ENCODE measurements around the gene CYSLTR1. TPM values are rescaled to one million over a fixed set of nuclear protein-coding genes. Genes with fewer than 3 reads are reported as not detected.
"Not testable (repeated sequence)": the region's sequence is repeated elsewhere in the genome, so short reads cannot be mapped to it uniquely, and the experiment has no call there.

CYSLTR1 gene
- total RNA-seq, 1 donor from 2014 or later: not detected

- H3K36me3 Mint-ChIP-seq (ENCODE audit: low read depth): no peaks in the 10 kb centered on the region
- peaks cover 2% of the 10 kb centered on the region for H3K9me3 Mint-ChIP-seq
- no peaks in the 10 kb centered on the region for H3K4me1 Mint-ChIP-seq
- H3K27ac Mint-ChIP-seq (ENCODE audit: unreplicated experiment): no peak overlapping the region
- TF ChIP-seq CTCF (conservative IDR thresholded peaks at IDR 0.05): no peak
- no peak overlapping the region for H3K4me3 Mint-ChIP-seq
- no peaks in the 10 kb centered on the region for H3K27me3 Mint-ChIP-seq (ENCODE audit: low read depth)
- DNase-seq (ENCODE audit: low read depth, low spot score): no peak
Measured at GRCh38 chrX:78313526-78313925, 13.9 kb downstream of the CYSLTR1 start.

- DNase-seq (ENCODE audit: low read depth, low spot score): no peak
- Mint-ChIP-seq H3K27ac (ENCODE audit: unreplicated experiment) (no peak overlapping the region), H3K27me3 (ENCODE audit: low read depth) (no peaks in the 10 kb centered on the region), H3K36me3 (ENCODE audit: low read depth) (no peaks in the 10 kb centered on the region), H3K4me1 (no peaks in the 10 kb centered on the region), H3K9me3 (peaks cover 2% of the 10 kb centered on the region), H3K4me3 (no peak overlapping the region)
- no peak for TF ChIP-seq CTCF (conservative IDR thresholded peaks at IDR 0.05)
Measured at GRCh38 chrX:78307665-78308064, 19.7 kb downstream of the CYSLTR1 start.

- Mint-ChIP-seq H3K4me1 (no peaks in the 10 kb centered on the region), H3K27ac (ENCODE audit: unreplicated experiment) (no peak overlapping the region), H3K27me3 (ENCODE audit: low read depth) (no peaks in the 10 kb centered on the region), H3K9me3 (peaks cover 12% of the 10 kb centered on the region), H3K4me3 (no peak overlapping the region), H3K36me3 (ENCODE audit: low read depth) (peaks cover 4% of the 10 kb centered on the region)
- no peak for DNase-seq (ENCODE audit: low read depth, low spot score)
- TF ChIP-seq CTCF (conservative IDR thresholded peaks at IDR 0.05): no peak
Measured at GRCh38 chrX:78303086-78303485, 24.3 kb downstream of the CYSLTR1 start.

DNA sequence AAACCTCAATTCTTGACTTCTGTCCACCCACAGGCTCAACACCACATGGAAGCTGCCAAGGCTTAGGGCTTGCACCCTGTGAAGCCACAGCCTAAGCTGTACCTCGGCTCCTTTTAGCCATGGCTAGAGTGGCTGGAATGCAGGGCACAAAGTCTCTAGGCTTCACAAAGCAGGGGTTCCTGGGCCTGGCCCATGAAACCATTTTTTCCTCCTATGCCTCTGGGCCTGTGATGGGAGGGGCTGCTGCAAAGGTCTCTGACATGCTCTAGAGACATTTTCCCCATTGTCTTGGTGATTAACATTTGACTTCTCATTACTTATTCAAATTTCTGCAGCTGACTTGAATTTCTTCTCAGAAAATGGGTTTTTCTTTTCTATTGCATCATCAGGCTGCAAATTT lies 26.5 kb downstream of the CYSLTR1 start:
- peaks cover 15% of the 10 kb centered on the region for H3K9me3 Mint-ChIP-seq
- H3K4me1 Mint-ChIP-seq; H3K27me3 Mint-ChIP-seq (ENCODE audit: low read depth); H3K27ac Mint-ChIP-seq (ENCODE audit: unreplicated experiment); DNase-seq (ENCODE audit: low read depth, low spot score); H3K4me3 Mint-ChIP-seq; H3K36me3 Mint-ChIP-seq (ENCODE audit: low read depth): not testable (repeated sequence)

- no peak for TF ChIP-seq CTCF (conservative IDR thresholded peaks at IDR 0.05)
- no peaks in the 10 kb centered on the region for H3K4me1 Mint-ChIP-seq
- H3K27me3 Mint-ChIP-seq (ENCODE audit: low read depth): no peaks in the 10 kb centered on the region
- no peak overlapping the region for H3K4me3 Mint-ChIP-seq
- no peaks in the 10 kb centered on the region for H3K36me3 Mint-ChIP-seq (ENCODE audit: low read depth)
- no peak overlapping the region for H3K27ac Mint-ChIP-seq (ENCODE audit: unreplicated experiment)
- no peak for DNase-seq (ENCODE audit: low read depth, low spot score)
- peaks cover 8% of the 10 kb centered on the region for H3K9me3 Mint-ChIP-seq
Measured at GRCh38 chrX:78283511-78283910, 43.9 kb downstream of the CYSLTR1 start.

GRCh38 chrX:78237127-78237526 lies 90.3 kb downstream of the CYSLTR1 start:
- no peak for TF ChIP-seq CTCF (conservative IDR thresholded peaks at IDR 0.05)
- H3K27ac Mint-ChIP-seq (ENCODE audit: unreplicated experiment): no peak overlapping the region
- H3K36me3 Mint-ChIP-seq (ENCODE audit: low read depth): no peaks in the 10 kb centered on the region
- H3K4me1 Mint-ChIP-seq: no peaks in the 10 kb centered on the region
- H3K27me3 Mint-ChIP-seq (ENCODE audit: low read depth): no peaks in the 10 kb centered on the region
- peaks cover 8% of the 10 kb centered on the region for H3K9me3 Mint-ChIP-seq
- no peak for DNase-seq (ENCODE audit: low read depth, low spot score)
- no peak overlapping the region for H3K4me3 Mint-ChIP-seq

DNA sequence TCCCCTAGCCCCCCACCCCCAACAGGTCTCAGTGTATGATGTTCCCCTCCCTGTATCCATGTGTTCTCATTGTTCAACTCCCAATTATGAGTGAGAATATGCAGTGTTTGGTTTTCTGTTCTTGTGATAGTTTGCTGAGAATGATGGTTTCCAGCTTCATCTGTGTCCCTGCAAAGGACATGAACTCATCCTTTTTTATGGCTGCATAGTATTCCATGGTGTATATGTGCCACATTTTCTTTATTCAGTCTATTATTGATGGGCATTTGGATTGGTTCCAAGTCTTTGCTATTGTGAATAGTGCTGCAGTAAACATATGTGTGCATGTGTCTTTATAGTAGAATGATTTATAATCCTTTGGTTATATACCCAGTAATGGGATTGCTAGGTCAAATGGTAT lies 101.4 kb downstream of the CYSLTR1 start:
- not testable (repeated sequence) for DNase-seq (ENCODE audit: low read depth, low spot score); H3K4me3 Mint-ChIP-seq; H3K27me3 Mint-ChIP-seq (ENCODE audit: low read depth); H3K4me1 Mint-ChIP-seq; H3K36me3 Mint-ChIP-seq (ENCODE audit: low read depth); H3K27ac Mint-ChIP-seq (ENCODE audit: unreplicated experiment)
- peaks cover 24% of the 10 kb centered on the region for H3K9me3 Mint-ChIP-seq

Data from neural crest cell (in vitro differentiated cells).